RPMI7951 (cell line): ENCODE results near the gene POMGNT1. TPM values are rescaled to one million over a fixed set of nuclear protein-coding genes. Genes with fewer than 3 reads are reported as not detected.
A peak's percentile ranks its signal among the peaks of the same experiment; 100 is the strongest.

Experiments
- DNase-seq: peaks from one replicate; pipeline ENCODE4 v3.0.0-alpha.2; 2012; ENCODE audit warnings: low read depth
- total RNA-seq: library from RNA; depleted of rRNA; stranded (reverse); fragments of >200 nt; shearing (Covaris generic); gene quantifications from 2 replicates; pipeline ENCODE4 v1.2.3, GENCODE V29; 2014

The POMGNT1 gene
- total RNA-seq, 1 experiment from 2014 or later = 57.0 TPM

DNA sequence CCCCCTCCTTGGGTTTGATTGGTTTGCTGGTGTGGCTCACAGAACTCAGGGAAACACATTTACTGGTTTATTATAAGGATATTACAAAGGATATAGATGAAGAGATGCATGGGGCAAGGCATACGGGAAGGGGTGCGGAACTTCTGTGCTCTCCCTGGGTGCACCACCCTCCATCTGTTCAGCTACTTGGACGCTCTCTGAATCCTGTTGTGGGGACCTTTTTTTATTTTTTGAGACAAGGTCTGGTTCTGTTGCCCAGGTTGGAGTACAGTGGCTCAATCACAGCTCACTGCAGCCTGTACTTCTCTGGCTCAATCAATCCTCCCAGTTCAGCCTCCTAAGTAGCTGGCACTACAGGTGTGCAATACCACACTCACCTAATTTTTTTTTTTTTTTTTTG is 12.3 kb upstream of the POMGNT1 start:
- DNase-seq = no peak

DNA sequence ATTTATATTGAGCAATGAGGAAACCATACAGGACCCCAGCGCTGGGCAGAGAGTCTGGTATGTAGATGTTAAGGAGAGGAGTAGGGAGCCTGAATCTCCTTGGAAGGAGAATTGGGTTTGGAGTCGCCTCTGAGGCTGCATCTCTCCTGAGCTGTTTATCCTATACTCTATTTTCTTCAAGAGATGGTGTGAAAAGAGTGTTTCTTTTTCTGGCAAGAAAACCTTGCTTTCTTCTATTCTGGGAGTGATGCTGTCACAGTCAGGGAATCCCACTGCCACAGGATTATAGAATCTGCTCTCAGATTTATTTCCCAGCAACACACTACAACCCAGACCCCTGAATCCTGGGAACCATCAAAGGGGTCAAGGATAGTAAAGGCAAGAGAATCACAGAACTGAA is 8.2 kb upstream of the POMGNT1 start:
- DNase-seq = no peak

DNA sequence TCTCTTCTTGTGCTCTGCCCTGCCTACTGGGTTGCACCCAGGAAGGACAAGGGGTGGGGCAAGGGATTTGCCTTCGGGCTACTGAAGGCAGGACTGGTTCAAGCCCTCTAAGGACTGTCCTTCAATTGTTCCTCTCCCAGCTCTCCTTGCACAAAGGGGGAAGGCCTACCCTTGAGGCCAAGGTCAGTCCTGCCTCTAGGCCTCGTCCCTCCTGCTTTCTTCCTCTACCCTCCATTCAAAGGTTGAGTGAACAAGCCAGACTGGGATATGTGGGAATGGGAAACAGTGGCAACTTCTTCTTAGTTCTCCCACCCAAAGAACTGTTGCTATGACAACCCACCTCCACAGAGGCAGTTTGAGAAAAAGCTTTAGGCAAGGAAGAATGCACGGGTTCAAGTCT is 7.6 kb upstream of the POMGNT1 start:
- no peak for DNase-seq

DNA sequence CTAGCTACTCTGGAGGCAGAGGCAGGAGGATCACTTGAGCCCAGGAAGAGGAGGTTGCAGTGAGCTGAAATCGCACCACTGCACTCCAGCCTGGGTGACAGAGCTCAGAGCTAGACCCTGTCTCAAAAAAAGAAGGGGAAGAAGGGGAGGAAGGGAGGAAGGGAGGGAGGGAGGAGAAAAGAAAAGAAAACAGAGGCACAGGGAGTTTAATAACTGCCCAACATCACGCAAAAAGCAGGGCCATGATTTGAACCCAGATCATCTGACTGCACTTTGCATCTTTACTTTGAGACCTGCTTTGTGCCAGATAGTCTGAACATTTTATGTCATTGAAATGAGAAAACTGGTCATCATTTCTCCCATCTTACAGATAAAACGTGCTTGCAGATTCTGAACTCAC is 6.9 kb upstream of the POMGNT1 start:
- no peak for DNase-seq

DNA sequence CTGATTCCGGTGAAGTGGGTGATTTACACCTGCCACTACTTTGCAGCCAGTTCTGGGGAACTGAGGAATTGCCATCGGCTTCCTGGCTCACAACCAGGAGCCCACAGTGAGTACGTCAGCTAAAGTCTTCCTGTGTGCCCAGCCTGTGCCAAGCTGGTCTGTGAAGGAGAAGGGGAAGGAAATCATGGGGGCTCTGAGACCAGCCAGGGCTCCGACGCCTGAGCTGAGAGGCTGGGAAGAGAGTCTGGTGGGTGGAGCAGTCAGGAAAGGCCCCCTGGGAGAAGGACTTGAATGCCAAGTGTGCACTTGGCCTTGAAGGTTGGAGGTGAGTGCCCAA is 6.1 kb upstream of the POMGNT1 start:
- no peak for DNase-seq

DNA sequence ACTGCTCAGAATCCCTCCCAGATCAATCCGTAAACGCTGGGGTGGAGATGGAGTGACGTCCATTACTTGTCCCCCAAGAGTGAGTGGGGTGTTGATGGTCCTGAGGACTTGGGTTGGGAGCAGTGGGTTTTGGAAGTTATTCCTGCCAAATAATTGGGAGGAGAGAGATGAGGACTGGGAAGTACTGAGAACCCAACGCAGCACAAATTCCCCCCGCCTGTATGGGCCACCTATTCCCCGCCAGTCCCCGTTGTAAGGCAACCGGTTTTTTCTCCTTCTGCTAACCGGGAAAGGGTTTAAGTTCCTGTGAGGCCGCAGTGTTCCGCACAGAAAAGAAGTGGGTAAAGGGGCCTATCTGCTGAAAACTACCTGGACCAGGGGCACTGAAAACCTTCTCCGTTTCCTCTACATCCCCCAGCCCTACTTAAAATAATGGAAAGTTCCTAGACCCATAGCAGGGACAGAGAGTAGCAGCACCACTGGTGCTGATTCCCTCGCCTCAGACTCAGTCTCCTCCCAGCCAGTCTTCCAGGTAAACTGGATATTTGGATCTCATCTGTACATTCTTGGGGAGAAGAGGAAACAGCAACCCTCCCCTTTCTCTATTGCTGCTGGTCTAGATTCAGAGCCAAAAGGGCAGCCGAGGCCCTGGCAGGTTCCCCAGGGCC is 5.6 kb upstream of the POMGNT1 start:
- DNase-seq = peak; percentile 15

DNA sequence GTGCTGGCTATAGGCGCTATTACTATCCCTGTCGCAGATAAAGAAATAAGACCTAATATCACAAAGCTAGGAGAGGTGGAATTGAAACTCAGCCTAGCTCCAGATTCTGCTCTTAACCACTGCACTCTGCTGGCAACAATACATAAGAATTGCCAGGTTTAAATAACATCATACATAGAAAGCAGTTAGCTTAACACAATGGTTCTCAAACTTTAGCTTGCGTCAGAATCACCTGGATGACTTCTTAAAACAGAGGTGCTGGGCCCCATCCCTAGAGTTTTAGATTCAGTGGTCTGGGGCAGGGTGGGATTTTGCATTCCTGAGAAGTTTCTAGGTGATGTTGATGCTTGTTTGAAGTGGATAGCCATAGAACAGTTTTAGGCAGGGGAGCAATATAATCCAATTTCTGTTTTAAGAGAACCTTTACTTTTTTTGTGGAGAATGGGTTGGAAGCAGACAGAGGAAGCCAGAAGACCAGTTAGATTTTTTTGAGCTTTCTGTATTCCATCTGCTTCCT is 1.1 kb upstream of the POMGNT1 start:
- no peak for DNase-seq

DNA sequence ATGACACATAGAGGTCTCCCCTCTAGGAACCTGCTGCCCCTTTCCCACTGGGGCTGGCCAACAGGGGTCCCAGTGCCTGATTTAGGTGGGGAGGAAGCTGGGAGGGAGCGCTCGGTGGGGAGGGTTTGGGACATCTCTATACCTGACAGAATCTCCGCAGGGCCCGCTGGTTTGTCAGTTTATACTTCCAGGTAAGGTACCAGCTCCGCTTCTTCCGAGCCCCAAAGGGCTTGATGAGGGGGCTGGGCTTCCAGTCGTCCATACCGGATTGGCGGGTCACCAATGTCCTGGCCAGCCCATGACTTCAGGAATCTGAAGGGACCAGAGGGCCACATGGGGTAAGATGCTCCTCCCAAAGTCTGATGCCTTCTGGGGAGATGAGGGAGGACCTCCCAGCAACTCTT is 672 bp downstream of the POMGNT1 start:
- DNase-seq = no peak

DNA sequence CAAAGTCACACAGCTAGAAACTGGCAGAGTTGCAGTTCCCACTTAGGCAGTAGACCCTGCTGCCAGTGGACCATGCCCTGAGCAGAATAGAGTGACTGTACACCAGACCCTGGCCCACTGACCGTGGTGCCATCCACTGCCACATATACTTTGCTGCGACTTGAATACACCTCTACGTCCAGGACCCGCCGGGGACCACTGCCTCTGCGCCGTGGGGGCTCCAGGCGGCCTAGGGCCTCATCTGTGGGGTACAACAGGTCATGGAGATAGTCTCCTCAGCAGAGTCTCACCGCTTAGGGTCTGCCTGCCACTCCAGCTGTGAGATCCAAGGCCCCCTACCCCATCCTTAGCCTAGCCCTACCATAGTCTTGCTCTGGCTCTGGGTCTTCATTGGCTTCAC is 1.6 kb downstream of the POMGNT1 start:
- no peak for DNase-seq

DNA sequence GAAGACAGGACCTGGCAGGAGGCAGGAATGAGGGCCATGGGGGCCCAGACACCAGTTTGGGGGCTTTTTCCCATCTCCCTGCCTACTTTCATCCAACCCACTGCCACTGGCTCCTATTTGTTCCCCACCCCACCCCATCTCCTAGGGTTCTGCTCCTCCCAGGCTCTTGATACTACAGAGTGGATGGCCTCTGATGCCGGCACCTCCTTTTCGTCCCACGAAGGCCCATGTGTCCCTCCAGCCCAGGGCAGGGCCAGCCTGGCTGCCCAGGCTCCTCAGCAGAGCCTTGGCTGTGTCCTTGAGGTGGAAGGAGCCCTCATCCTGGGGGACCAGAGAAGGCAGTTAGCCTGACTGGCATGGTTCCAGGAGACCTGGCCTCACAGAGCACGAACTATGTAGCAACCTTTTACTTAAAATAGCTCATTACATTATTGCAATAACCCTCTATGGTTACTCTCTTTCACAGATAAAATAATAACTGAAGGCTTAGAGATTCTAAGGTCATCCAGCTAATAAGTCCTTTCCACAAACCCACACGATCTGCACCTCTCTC is 3.5 kb downstream of the POMGNT1 start:
- DNase-seq = no peak

DNA sequence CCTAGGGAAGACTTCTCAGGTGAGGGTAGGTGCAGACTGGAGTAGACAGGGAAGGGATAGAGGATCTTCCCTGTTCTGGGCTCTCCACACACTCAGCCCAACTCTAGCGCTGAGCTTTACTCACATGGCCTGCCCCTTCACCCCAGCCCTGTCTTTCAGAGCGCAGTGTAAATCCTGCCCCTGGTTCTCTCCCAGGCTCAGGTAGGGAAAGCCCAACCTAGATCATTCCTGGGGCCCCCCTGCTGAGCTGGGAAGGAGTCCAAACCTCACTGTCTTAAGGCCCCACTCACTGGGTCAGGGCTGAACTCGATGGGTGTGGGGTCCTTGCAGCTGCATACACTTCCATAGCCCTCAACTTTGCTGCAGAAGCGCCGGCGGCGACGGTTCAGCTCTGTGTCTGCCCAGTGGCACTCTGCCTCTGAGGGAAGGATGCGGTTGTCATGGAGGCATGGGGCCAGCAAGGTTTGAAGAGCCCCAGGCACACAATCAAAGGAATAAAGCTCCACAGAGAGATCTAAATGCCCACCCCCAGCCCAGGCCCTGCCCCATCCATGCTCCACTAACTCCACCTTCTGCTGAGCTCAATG is 4.2 kb downstream of the POMGNT1 start:
- no peak for DNase-seq

DNA sequence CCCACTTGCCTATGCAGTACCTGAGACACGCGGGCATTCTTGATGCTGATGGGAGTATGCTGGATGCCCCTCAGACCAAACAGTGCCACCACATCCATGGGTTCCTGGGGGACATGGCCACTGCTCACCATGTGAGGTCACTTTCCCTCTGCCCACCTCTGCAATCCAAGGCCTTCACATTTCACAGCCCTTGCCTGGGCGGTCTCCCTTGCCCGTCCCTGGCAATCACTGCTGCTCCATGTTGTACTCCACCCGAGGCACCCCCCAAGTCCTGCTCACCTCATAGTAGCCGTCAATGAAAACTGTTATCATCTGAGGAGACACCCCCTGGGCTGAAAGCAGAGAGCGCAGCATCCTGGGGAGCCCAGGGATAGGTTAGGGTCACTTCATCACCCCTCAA is 4.9 kb downstream of the POMGNT1 start:
- DNase-seq = no peak

DNA sequence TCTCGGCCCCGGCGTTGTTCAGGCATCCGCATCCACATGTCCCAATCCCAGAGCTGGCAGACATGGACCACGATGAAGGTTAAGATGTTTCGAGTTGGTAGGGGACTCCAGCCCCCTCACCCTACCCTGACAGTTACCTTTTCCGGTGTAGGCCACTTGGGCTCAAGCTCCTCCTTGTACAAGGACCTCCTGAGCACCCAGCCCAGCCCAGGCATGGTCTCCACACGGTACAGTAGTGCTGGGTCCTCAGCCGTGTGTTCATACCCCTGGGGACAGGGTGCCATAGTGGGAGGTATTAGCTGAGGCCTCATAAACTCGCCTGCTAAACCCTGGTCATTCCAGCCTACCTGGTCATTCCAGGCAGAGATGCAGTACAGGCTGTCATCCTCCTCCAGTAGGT is 6.1 kb downstream of the POMGNT1 start:
- no peak for DNase-seq

DNA sequence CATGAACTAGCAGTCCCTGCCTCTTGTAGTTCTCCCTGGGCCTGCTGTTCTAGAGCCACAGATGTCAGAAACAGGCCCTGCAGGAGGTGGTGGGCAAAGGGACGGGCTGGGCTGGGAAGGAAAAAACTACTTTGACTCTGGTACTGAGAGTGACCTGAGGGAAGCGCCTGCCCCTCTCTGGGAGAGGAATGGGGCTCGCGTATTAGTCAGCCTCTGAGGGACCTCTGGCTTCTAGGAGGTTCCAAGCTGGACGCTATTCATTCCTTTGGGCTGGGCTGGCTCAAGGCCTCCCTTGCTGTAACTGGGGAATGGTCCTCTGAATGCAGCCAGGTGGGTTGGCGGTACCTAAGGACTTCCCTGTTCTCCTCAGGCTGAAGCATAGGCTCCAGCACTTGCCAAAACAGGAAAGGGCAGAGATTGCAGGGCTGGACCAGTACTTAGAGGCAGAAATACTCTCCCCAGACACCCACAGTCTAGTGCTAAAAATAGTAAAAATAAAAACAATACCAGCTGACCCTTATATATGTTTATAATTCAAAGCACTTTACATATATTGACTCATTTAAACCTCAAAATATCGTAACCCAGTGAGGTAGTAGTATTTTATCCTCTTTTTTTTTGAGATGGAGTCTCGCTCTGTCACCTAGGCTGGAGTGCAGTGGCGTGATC is 7.1 kb downstream of the POMGNT1 start:
- DNase-seq = no peak

DNA sequence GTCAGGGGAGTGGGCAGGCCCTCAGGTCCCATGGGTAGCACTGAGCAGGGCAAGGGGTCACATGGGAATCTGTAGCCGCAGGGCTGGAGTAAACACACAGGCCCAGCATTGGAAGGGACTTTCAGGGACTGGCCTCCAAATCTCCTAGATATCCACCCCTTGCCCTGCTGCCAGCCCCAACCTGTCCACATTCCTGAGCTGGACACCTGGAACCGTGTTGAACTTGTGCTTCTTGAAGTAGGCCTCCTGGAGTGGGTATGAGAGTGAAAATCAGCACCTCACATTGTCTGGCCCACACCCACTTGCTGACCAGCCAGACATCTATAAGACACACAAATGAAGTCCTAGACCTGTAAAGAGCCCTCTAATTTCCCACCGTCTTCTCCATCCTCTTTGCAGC is 7.7 kb downstream of the POMGNT1 start:
- DNase-seq = no peak

DNA sequence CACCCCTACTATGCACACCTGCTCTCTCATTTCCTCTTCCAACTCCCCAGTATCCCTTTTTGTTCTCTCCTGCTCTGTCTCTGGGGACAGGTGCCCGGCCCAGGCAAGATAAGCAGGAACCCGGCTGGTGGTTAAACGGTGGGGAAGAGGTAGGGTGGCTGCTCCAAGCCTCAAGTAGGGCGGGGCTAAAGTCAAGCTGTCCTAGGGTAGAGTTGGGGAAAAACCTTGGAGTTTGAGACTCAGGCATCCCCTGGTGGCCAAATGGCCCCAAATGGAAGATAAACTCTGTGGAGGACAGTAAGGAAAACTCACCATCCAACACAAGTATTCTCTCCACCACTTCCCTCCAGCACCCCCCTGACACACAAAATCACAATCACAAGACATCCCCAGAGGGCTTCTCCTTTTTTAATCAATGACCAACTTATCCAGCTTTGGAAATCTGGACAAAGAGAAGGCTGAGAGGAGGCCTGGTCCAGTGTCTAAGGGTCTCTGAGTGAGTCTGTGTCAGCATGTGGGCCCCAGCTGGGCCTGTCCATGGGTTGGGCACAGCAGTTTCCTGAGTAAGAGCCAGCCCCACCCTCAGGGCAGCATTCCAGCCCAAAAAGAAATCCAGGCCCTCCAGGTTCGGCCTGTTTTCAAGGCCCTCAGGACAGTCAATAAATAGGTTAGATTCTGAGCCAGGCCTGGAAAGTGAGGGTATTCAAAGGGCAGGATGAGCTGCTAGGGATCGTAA is 9.8 kb downstream of the POMGNT1 start:
- DNase-seq = peak; percentile 44

DNA sequence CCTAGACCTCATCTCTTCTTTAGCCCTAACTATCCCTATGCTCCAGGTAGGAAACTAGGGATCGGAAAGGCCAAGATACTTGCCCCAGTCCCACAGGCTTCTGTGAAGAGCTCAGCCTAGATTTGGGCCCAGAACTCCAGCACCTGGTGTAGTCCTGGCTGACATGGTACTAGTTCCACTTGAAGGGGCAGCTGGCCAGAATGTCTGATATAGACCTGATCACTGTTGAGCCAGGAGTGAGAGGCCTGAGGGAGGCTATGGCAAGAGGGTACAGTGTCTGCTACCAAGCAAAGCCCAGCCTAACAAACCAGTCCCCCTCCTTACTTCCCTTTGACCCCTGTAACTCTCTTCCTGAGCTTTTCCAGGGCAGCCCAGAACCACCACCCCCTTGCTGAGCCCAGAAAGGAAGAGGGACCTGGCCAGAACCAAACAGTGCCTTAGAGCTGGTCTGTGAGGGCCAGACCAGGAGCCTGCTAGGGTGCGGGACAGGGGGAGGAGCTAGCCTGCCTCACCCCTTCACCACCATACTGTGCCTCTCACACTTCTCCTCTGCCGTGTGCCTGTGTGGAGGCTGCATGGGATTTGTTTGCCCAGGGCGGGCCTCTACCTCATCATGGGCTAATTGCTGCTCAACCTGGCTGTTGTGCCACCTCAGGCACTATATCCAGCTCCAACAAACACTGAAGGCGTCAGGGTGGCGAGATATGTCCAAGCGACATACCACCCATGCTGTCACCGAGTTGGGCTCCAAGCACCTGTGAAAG is 10.9 kb downstream of the POMGNT1 start:
- DNase-seq = no peak

DNA sequence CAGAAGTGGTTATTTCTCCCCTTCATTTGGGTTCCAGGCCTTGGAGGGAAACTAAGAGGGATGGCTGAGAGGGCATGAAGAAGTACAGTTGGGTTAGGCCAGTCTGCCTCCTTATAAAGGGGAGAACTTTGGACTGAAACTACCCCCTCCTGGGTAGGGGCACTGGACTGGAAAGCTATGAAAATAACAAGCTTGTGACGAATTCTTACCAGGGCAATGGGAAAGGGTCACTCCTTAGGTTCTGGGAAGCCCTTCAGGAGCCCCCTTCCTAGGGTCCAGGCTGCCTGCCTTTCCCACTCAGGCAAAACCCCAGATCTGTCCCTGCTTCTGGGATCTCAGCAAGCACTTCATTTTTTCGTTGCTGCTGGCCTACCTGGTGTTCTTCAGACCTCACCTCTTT is 12.2 kb downstream of the POMGNT1 start:
- DNase-seq = no peak

DNA sequence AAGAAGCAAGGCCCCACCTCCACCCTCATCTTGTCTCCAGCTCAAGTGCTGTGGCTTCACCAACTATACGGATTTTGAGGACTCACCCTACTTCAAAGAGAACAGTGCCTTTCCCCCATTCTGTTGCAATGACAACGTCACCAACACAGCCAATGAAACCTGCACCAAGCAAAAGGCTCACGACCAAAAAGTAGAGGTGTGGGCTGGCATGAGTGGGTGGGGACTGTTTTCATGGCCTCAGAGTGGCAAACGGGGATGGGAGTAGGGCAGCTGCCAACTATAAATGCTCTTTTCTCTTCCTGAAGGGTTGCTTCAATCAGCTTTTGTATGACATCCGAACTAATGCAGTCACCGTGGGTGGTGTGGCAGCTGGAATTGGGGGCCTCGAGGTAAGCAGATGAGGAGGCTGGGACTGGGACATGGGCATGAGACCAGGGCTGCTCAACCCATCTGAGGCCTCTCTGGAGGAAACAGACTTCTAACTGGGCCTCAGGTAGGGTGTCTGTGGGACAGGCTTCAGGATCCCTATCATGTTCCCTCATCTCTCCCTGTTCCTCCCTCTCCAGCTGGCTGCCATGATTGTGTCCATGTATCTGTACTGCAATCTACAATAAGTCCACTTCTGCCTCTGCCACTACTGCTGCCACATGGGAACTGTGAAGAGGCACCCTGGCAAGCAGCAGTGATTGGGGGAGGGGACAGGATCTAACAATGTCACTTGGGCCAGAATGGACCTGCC is 13.1 kb downstream of the POMGNT1 start:
- DNase-seq = no peak

DNA sequence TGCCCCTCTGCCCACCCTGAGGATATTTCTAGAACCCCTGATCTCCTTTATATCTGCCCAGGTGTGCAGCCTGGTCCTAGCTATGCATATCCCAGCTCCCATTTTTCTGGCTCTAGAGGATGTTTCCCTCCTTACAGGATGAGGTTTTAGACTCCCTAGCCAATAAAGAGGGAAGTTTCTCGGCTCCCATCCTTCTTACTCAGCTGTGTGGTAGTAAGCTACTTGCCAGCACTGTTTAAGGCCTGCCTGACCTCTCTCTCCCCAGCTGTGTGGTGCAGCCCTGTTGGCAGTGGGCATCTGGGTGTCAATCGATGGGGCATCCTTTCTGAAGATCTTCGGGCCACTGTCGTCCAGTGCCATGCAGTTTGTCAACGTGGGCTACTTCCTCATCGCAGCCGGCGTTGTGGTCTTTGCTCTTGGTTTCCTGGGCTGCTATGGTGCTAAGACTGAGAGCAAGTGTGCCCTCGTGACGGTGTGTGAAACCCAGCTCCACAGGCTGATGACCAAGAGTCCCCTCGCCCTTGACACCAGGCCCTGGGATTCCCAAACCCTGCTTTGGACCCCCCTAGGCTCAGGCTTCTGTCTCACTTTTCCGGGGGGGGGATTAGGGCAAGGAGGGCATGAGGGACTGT is 14.2 kb downstream of the POMGNT1 start:
- peak; percentile 34 for DNase-seq
